CD4-positive, CD25-positive, alpha-beta regulatory T cell (primary cell): ENCODE data around the gene PDE1A. TPM values are rescaled to one million over a fixed set of nuclear protein-coding genes. Genes with fewer than 3 reads are reported as not detected.

Experiments used
- ATAC-seq, 2 donors: fragments of 150-1000 bp; cut with Tn5 transposase; one replicate each; pipeline ENCODE4 v1.10.0; 2021; ENCODE audit warnings: low read depth in 2 of 2, moderate number of reproducible peaks in 2 of 2, moderate library complexity in 1 of 2
- DNase-seq, 3 donors: peaks; one replicate each; pipeline versions ENCODE4 v3.0.0 to v3.0.0-alpha.2; 2012 to 2022; ENCODE audit warnings: mixed read lengths in 1 of 3
- H3K27ac ChIP-seq: one replicate; pipeline ENCODE4 v1.7.0; 2013; ENCODE audit warnings: mild to moderate bottlenecking, low read length; ENCODE audit not compliant: insufficient read depth, poor library complexity, severe bottlenecking
- H3K27me3 ChIP-seq: one replicate; pipeline ENCODE4 v1.7.0; 2013; ENCODE audit warnings: low read length; ENCODE audit not compliant: control insufficient read depth, insufficient read depth
- H3K36me3 ChIP-seq: one replicate; pipeline ENCODE4 v1.7.0; 2013; ENCODE audit warnings: mild to moderate bottlenecking, low read length, moderate library complexity; ENCODE audit not compliant: control insufficient read depth, insufficient read depth
- H3K4me1 ChIP-seq: 2 replicates; pipeline ENCODE4 v1.7.0; 2013; ENCODE audit warnings: mild to moderate bottlenecking, low read length; ENCODE audit not compliant: insufficient read depth, control insufficient read depth, poor library complexity, severe bottlenecking
- H3K4me3 ChIP-seq: one replicate; pipeline ENCODE4 v1.7.0; 2013; ENCODE audit warnings: low read depth, mild to moderate bottlenecking, low read length, moderate library complexity
- H3K9me3 ChIP-seq, 2 experiments: 1 replicate in 1 of 2; 2 replicates in 1 of 2; pipeline ENCODE4 v1.7.0; 2013; ENCODE audit warnings: low read length in 2 of 2, mild to moderate bottlenecking in 1 of 2, moderate library complexity in 1 of 2; ENCODE audit not compliant: control insufficient read depth in 2 of 2
- H3K27ac Mint-ChIP-seq, 3 donors: one replicate each; pipeline ENCODE4 v1.8.0; 2020 to 2022; ENCODE audit warnings: mild to moderate bottlenecking in 3 of 3, mixed read lengths in 3 of 3, moderate library complexity in 2 of 3
- H3K27me3 Mint-ChIP-seq: one replicate; pipeline ENCODE4 v1.8.0; 2022; ENCODE audit warnings: mild to moderate bottlenecking, mixed read lengths
- H3K36me3 Mint-ChIP-seq: one replicate; pipeline ENCODE4 v1.8.0; 2020; ENCODE audit warnings: mixed read lengths
- H3K4me1 Mint-ChIP-seq, 4 donors: one replicate each; pipeline ENCODE4 v1.8.0; 2020 to 2022; ENCODE audit warnings: mixed read lengths in 4 of 4, mild to moderate bottlenecking in 1 of 4
- H3K4me3 Mint-ChIP-seq, 4 donors: one replicate each; pipeline ENCODE4 v1.8.0; 2020 to 2022; ENCODE audit warnings: mild to moderate bottlenecking in 4 of 4, mixed read lengths in 4 of 4, moderate library complexity in 3 of 4
- H3K9me3 Mint-ChIP-seq, 7 donors: one replicate each; pipeline ENCODE4 v1.8.0; 2020 to 2022; ENCODE audit warnings: mixed read lengths in 7 of 7, mild to moderate bottlenecking in 3 of 7, moderate library complexity in 2 of 7
- polyA plus RNA-seq, 4 donors: library from polyadenylated mRNA; unstranded; fragments of 300-500 nt; fragmentation: Illumina TruSeq; gene quantifications; one replicate each; pipeline ENCODE4 v1.2.3, GENCODE V29; 2021
- total RNA-seq: library from RNA; stranded (reverse); gene quantifications from one replicate; pipeline ENCODE4 v1.2.3, GENCODE V29; 2022

The PDE1A gene
- total and polyA plus RNA-seq, 5 donors from 2014 or later = not detected

DNA sequence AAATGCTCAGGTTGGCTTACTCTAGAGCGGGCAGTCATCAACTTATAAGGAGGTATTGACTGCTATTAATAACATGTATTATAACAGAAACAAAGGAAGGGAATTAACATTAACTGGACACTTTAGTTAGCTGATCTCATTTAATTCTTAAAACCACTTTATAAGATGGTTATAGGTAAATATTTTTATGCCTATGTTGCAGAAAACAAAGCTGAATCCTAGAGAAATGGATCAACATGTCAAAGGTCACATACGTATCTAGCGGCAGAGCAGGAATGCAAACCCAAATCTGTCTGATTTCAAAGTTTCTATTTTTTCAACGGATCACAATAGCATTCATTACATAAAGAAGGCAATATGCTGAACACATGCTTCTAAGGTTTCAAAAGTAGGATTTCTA lies 200.0 kb downstream of the PDE1A start:
- Mint-ChIP-seq H3K9me3 (no peaks in the 10 kb centered on the region), H3K36me3 (no peaks in the 10 kb centered on the region), H3K27me3 (no peaks in the 10 kb centered on the region), H3K4me1 (no peaks in the 10 kb centered on the region), H3K27ac (no peak overlapping the region), H3K4me3 (no peak overlapping the region)
- Histone ChIP-seq H3K27ac (no peak overlapping the region), H3K27me3 (no peaks in the 10 kb centered on the region), H3K36me3 (no peaks in the 10 kb centered on the region), H3K4me3 (no peak overlapping the region), H3K4me1 (no peaks in the 10 kb centered on the region), H3K9me3 (no peaks in the 10 kb centered on the region)
- ATAC-seq (no peak), DNase-seq (no peak)

DNA sequence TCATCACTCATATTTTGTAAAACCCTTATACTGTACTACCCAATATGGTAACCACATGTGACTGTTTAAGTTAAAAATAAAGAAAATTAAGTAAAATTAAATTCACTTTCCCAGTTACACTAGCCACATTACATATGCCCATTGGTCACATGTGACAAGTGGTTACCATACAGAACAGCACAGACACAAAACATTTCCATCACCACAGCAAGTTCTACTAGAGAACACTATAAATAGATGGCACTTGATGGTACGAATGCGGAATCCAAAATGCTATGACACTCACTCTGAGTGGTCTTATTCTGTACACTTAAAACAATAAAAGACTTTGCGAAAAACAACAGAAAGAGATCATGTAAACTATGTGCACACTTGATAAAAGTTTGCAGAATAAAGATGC lies 202.2 kb downstream of the PDE1A start:
- Histone ChIP-seq H3K4me3 (no peak overlapping the region), H3K4me1 (no peaks in the 10 kb centered on the region), H3K27ac (no peak overlapping the region), H3K27me3 (no peaks in the 10 kb centered on the region), H3K36me3 (no peaks in the 10 kb centered on the region), H3K9me3 (no peaks in the 10 kb centered on the region)
- H3K36me3 Mint-ChIP-seq = no peaks in the 10 kb centered on the region
- no peak overlapping the region for H3K4me3 Mint-ChIP-seq
- H3K27ac Mint-ChIP-seq = no peak overlapping the region
- no peaks in the 10 kb centered on the region for H3K4me1 Mint-ChIP-seq
- no peaks in the 10 kb centered on the region for H3K9me3 Mint-ChIP-seq
- H3K27me3 Mint-ChIP-seq = no peaks in the 10 kb centered on the region
- ATAC-seq (no peak), DNase-seq (no peak)

DNA sequence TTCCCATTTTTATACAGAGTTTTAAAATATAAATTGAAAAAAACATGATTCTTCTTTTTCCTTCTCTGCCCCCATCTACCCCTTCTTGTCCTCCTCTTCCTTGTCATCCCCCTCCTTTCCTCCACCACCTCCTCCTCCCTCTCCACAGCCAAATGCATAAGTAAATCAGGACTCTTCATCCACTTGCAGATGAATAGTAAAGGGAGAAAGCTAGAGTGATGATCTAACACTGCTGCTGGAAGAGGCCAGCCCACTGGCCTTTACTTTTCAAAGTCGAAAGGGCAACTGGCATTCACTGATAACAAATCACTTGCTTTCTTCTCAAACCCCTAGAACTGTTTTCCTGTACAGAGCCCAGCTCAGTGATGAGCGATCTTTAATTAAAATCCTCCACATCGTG lies 205.8 kb downstream of the PDE1A start:
- Histone ChIP-seq H3K36me3 (no peaks in the 10 kb centered on the region), H3K4me3 (no peak overlapping the region), H3K9me3 (no peaks in the 10 kb centered on the region), H3K4me1 (no peaks in the 10 kb centered on the region), H3K27me3 (no peaks in the 10 kb centered on the region), H3K27ac (no peak overlapping the region)
- H3K4me3 Mint-ChIP-seq = no peak overlapping the region
- no peaks in the 10 kb centered on the region for H3K4me1 Mint-ChIP-seq
- no peaks in the 10 kb centered on the region for H3K36me3 Mint-ChIP-seq
- H3K27me3 Mint-ChIP-seq = no peaks in the 10 kb centered on the region
- H3K9me3 Mint-ChIP-seq = peaks cover 0 to 2% (median 0%) of the 10 kb centered on the region in 7 donors
- H3K27ac Mint-ChIP-seq = no peak overlapping the region
- ATAC-seq (no peak), DNase-seq (no peak)

GRCh38 chr2:182220335-182220734 lies 206.5 kb downstream of the PDE1A start:
- H3K9me3 Mint-ChIP-seq = peaks cover 0 to 2% (median 0%) of the 10 kb centered on the region in 7 donors

DNA sequence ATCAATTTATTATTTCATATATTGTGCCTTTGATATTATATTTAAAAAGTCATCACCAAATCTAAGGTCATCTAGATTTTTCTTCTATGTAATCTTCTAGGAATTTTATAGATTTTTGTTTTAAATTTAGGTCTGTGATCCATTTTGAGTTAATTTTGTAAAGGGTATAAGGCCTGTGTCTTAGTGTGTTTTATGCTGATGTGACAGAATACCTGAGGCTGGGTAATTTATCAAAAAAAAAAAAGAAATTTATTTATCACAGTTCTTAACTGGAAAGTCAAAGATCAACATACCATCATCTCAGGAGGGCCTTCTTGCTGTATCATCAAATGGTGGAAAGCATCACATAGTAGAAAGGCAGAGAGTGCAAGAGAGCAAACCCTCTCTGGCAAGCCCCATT lies 216.2 kb downstream of the PDE1A start:
- H3K36me3 ChIP-seq = no peaks in the 10 kb centered on the region
- H3K27me3 ChIP-seq = no peaks in the 10 kb centered on the region
- no peaks in the 10 kb centered on the region for H3K36me3 Mint-ChIP-seq
- H3K27ac ChIP-seq = no peak overlapping the region
- DNase-seq (no peak), ATAC-seq (no peak)
- H3K4me3 ChIP-seq = no peak overlapping the region
- H3K4me1 ChIP-seq = no peaks in the 10 kb centered on the region
- no peak overlapping the region for H3K4me3 Mint-ChIP-seq
- no peaks in the 10 kb centered on the region for H3K27me3 Mint-ChIP-seq
- H3K9me3 ChIP-seq = no peaks in the 10 kb centered on the region
- peaks cover 0 to 9% (median 2%) of the 10 kb centered on the region in 7 donors for H3K9me3 Mint-ChIP-seq
- H3K27ac Mint-ChIP-seq = no peak overlapping the region
- no peaks in the 10 kb centered on the region for H3K4me1 Mint-ChIP-seq

More at GRCh38 chr2:182220335-182220734, 206.5 kb downstream of the PDE1A start:
- DNase-seq (no peak), ATAC-seq (no peak)
- Mint-ChIP-seq H3K36me3 (no peaks in the 10 kb centered on the region), H3K27ac (no peak overlapping the region), H3K4me3 (no peak overlapping the region), H3K4me1 (no peaks in the 10 kb centered on the region), H3K27me3 (no peaks in the 10 kb centered on the region)
- no peak overlapping the region for H3K4me3 ChIP-seq
- H3K4me1 ChIP-seq = no peaks in the 10 kb centered on the region
- H3K27me3 ChIP-seq = no peaks in the 10 kb centered on the region
- H3K9me3 ChIP-seq = no peaks in the 10 kb centered on the region
- no peaks in the 10 kb centered on the region for H3K36me3 ChIP-seq
- H3K27ac ChIP-seq = no peak overlapping the region

DNA sequence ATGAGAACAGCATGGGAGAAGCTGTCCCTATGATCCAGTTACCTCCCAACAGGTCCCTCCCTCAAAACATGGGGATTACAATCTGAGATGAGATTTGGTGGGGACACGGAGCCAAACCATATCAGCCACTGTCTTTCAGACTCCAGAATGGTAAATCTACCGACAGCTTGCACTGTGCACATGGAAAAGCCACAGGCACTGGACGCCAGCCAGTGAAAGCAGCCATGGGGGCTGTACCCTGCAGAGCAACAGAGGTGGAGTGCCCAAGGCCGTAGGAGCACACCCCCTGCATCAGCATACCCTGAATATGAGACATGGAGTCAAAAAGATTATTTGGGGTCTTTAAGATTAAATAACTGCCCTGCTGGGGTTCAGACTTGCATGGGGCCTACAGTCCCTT lies 218.4 kb downstream of the PDE1A start:
- Mint-ChIP-seq H3K9me3 (peaks cover 0 to 9% (median 2%) of the 10 kb centered on the region in 7 donors), H3K36me3 (no peaks in the 10 kb centered on the region), H3K4me1 (no peaks in the 10 kb centered on the region), H3K4me3 (no peak overlapping the region), H3K27ac (no peak overlapping the region), H3K27me3 (no peaks in the 10 kb centered on the region)
- no peaks in the 10 kb centered on the region for H3K4me1 ChIP-seq
- ATAC-seq (no peak), DNase-seq (no peak)
- H3K9me3 ChIP-seq = no peaks in the 10 kb centered on the region
- H3K36me3 ChIP-seq = no peaks in the 10 kb centered on the region
- no peaks in the 10 kb centered on the region for H3K27me3 ChIP-seq
- H3K4me3 ChIP-seq = no peak overlapping the region
- H3K27ac ChIP-seq = no peak overlapping the region

DNA sequence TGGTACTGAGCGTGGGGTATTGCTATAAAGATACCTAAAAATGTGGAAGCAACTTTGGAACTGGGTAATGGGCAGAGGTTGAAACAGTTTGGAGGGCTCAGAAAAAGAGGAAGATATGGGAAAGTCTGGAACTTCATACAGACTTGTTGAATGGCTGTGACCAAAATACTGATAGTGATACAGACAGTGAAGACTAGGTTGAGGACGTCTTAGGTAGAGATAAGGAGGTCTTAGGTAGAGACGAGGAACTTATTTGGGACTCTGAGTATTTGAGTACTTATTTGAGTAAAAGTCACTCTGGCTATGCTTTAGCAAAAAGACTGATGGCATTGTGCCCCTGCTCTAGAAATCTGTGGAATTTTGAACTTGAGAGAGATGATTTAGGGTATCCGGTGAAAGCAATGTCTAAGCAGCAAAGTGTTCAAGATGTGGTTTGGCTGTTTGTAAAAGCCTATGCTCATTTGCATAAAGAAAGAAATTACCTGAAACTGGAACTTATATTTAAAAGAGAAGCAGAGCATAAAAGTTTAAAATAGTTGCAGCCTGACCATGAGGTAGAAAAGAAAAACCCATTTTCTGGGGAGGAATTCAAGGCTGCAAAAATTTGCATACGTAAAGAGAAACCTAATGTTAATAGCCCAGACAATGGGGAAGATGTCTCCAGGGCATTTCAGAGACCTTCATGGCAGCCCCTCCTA lies 219.6 kb downstream of the PDE1A start:
- Histone ChIP-seq H3K27ac (no peak overlapping the region), H3K4me1 (no peaks in the 10 kb centered on the region), H3K9me3 (no peaks in the 10 kb centered on the region), H3K36me3 (no peaks in the 10 kb centered on the region), H3K4me3 (no peak overlapping the region), H3K27me3 (no peaks in the 10 kb centered on the region)
- ATAC-seq = no peak
- Mint-ChIP-seq H3K9me3 (peaks cover 0 to 9% (median 2%) of the 10 kb centered on the region in 7 donors), H3K36me3 (no peaks in the 10 kb centered on the region), H3K4me3 (no peak overlapping the region), H3K27ac (no peak overlapping the region), H3K4me1 (no peaks in the 10 kb centered on the region), H3K27me3 (no peaks in the 10 kb centered on the region)
- DNase-seq = no peak

DNA sequence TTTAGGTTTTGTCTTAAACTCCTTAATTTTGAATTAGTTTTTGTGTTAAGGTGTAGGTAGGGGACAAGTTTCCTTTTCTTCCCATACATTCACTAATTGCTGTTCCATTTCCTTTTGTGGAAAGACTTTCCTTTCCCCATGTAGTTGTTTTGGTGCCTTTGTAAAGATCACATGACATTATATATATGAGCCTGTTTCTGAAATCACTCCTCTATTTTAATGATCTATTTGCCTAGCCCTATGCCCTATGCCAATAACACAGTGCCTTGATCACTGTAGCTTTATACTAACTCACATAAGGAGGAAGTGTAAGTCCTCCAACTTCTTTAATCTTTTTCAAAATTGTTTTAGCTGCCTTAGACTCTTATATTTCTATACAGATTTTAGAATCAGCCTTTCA lies 229.3 kb downstream of the PDE1A start:
- Histone ChIP-seq H3K9me3 (no peaks in the 10 kb centered on the region), H3K4me1 (no peaks in the 10 kb centered on the region), H3K36me3 (no peaks in the 10 kb centered on the region), H3K27me3 (no peaks in the 10 kb centered on the region), H3K4me3 (no peak overlapping the region), H3K27ac (no peak overlapping the region)
- Mint-ChIP-seq H3K4me3 (no peak overlapping the region), H3K27ac (no peak overlapping the region), H3K9me3 (no peaks in the 10 kb centered on the region), H3K36me3 (no peaks in the 10 kb centered on the region), H3K27me3 (peaks cover 11% of the 10 kb centered on the region), H3K4me1 (no peaks in the 10 kb centered on the region)
- DNase-seq (no peak), ATAC-seq (no peak)
